ENCODE results near the gene ANKRD28.

DNA sequence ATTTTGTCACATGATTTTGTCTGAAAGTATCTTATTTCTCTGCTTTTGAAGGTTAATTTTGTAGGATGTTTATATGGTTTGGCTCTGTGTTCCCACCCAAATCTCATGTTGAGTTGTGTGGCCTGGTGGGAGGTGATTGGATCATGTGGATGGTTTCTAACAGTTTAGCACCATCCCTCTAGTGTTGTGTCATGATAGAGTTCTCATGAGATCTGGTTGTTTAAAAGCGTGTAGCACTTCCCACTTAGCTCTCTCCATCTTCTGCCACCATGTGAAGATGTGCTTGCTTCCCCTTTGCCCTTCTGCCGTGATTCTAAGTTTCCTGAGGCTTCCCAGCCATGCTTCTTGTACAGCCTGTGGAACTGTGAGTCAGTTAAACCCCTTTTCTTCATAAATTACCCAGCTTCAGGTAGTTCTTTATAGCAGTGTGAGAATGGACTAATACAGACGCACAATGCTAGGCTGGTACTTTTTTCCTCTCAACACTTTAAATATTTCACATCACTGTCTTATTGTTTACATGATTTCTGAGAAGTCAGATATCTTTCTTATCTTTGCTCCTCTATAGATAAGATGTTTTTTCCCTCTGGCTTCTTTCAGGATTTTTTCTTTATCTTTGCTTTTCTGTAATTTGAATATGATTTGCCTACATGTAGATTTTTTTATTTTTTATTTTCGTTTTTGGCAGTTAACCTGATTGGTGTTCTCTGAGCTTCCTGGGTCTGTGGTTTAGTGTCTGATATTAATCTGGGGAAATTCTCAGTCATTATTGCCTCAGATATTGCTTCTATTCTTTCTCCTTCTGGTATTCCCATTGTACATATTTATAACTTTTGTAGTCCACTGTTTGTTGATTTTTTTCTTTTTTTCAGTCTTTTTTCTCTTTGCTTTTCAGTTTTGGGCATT lies 174.0 kb downstream of the ANKRD28 start:
- TF ChIP-seq MXD4 (CRISPR knock-in tag; IDR thresholded peaks at IDR 0.05), result no peak
- TF ChIP-seq GTF2F1 (IDR thresholded peaks at IDR 0.05; ENCODE audit: low read length), result no peak
- TF ChIP-seq, protein P1, sequence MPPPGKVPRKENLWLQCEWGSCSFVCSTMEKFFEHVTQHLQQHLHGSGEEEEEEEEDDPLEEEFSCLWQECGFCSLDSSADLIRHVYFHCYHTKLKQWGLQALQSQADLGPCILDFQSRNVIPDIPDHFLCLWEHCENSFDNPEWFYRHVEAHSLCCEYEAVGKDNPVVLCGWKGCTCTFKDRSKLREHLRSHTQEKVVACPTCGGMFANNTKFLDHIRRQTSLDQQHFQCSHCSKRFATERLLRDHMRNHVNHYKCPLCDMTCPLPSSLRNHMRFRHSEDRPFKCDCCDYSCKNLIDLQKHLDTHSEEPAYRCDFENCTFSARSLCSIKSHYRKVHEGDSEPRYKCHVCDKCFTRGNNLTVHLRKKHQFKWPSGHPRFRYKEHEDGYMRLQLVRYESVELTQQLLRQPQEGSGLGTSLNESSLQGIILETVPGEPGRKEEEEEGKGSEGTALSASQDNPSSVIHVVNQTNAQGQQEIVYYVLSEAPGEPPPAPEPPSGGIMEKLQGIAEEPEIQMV (CRISPR knock-in tag; IDR thresholded peaks at IDR 0.05; ENCODE audit: low read depth), result no peak
- no peak for TF ChIP-seq RAD21 (CRISPR knock-in tag; IDR thresholded peaks at IDR 0.05)
- TF ChIP-seq, protein P2, sequence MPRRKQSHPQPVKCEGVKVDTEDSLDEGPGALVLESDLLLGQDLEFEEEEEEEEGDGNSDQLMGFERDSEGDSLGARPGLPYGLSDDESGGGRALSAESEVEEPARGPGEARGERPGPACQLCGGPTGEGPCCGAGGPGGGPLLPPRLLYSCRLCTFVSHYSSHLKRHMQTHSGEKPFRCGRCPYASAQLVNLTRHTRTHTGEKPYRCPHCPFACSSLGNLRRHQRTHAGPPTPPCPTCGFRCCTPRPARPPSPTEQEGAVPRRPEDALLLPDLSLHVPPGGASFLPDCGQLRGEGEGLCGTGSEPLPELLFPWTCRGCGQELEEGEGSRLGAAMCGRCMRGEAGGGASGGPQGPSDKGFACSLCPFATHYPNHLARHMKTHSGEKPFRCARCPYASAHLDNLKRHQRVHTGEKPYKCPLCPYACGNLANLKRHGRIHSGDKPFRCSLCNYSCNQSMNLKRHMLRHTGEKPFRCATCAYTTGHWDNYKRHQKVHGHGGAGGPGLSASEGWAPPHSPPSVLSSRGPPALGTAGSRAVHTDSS (CRISPR knock-in tag; conservative IDR thresholded peaks at IDR 0.05), result no peak
- TF ChIP-seq, protein P3, sequence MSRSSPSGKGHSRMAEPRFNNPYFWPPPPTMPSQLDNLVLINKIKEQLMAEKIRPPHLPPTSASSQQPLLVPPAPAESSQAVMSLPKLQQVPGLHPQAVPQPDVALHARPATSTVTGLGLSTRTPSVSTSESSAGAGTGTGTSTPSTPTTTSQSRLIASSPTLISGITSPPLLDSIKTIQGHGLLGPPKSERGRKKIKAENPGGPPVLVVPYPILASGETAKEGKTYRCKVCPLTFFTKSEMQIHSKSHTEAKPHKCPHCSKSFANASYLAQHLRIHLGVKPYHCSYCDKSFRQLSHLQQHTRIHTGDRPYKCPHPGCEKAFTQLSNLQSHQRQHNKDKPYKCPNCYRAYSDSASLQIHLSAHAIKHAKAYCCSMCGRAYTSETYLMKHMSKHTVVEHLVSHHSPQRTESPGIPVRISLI (CRISPR knock-in tag; IDR thresholded peaks at IDR 0.05; ENCODE audit: borderline replicate concordance), result no peak
- no peak for TF ChIP-seq GABPA (IDR thresholded peaks at IDR 0.05; ENCODE audit: low read depth, low read length)
- no peak for TF ChIP-seq GABPA (CRISPR knock-in tag; IDR thresholded peaks at IDR 0.05; ENCODE audit: low read depth)

Measured in HepG2 (cell line).